ENCODE results near the gene MRTFB.

GRCh38 chr16:14024283-14024682, 46.8 kb upstream of the MRTFB start:
- no peak for TF ChIP-seq SP1 (IDR thresholded peaks at IDR 0.05)
- TF ChIP-seq BHLHE40 (IDR thresholded peaks at IDR 0.05; ENCODE audit: borderline replicate concordance): no peak
- TF ChIP-seq ELF4 (IDR thresholded peaks at IDR 0.05): no peak
- TF ChIP-seq FOXM1 (IDR thresholded peaks at IDR 0.05; ENCODE audit: borderline replicate concordance): no peak
- TF ChIP-seq HDGF (IDR thresholded peaks at IDR 0.05; ENCODE audit: borderline replicate concordance): no peak
- no peak for TF ChIP-seq FOXK2 (IDR thresholded peaks at IDR 0.05)

Data from HEK293T (cell line).